Vagina (tissue), 2 donors: Measurements from ENCODE around the gene ABCC1.

Experiments used
- POLR2A ChIP-seq, 2 donors: fragments of 450-650 bp; IDR thresholded peaks; one replicate each; pipeline ENCODE4 v1.6.1; 2017; ENCODE audit warnings: antibody characterized with exemption in 2 of 2, mild to moderate bottlenecking in 2 of 2, moderate library complexity in 2 of 2
- POLR2AphosphoS5 ChIP-seq, 2 donors: sonication (generic); formaldehyde crosslinking; IDR thresholded peaks; one replicate each; pipeline ENCODE4 v1.9.0; 2017; ENCODE audit warnings: antibody characterized with exemption in 2 of 2, mild to moderate bottlenecking in 2 of 2, low read depth in 1 of 2; ENCODE audit not compliant: insufficient read depth in 1 of 2
- TF ChIP-seq, protein P1 (sequence below), 3 experiments: fragments of 450-650 bp in 2 of 3; fragments of 200-600 bp in 1 of 3; sonication (generic) in 1 of 3; IDR thresholded peaks; one replicate each; pipeline ENCODE4 v1.5.1; 2017 to 2019; ENCODE audit warnings: antibody characterized with exemption in 3 of 3, mild to moderate bottlenecking in 2 of 3, moderate library complexity in 2 of 3

GRCh38 chr16:16016388-16016964 is 67.1 kb downstream of the ABCC1 start:
- TF ChIP-seq POLR2A (IDR thresholded peaks at IDR 0.05) (no peak), POLR2AphosphoS5 (IDR thresholded peaks at IDR 0.05; ENCODE audit: insufficient read depth in 1 of 2, low read depth in 1 of 2) (no peak)
- TF ChIP-seq, protein P1, sequence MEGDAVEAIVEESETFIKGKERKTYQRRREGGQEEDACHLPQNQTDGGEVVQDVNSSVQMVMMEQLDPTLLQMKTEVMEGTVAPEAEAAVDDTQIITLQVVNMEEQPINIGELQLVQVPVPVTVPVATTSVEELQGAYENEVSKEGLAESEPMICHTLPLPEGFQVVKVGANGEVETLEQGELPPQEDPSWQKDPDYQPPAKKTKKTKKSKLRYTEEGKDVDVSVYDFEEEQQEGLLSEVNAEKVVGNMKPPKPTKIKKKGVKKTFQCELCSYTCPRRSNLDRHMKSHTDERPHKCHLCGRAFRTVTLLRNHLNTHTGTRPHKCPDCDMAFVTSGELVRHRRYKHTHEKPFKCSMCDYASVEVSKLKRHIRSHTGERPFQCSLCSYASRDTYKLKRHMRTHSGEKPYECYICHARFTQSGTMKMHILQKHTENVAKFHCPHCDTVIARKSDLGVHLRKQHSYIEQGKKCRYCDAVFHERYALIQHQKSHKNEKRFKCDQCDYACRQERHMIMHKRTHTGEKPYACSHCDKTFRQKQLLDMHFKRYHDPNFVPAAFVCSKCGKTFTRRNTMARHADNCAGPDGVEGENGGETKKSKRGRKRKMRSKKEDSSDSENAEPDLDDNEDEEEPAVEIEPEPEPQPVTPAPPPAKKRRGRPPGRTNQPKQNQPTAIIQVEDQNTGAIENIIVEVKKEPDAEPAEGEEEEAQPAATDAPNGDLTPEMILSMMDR (IDR thresholded peaks at IDR 0.05): no peak
